Ammon's horn (tissue), 1 donor: ENCODE measurements around the gene SCN2B.
"Not testable (repeated sequence)": the region's sequence is repeated elsewhere in the genome, so short reads cannot be mapped to it uniquely, and the experiment has no call there.

Experiments used
- DNase-seq: peaks from one replicate; pipeline ENCODE4 v3.0.0-alpha.2; 2016; ENCODE audit warnings: low spot score

Gene SCN2B

DNA sequence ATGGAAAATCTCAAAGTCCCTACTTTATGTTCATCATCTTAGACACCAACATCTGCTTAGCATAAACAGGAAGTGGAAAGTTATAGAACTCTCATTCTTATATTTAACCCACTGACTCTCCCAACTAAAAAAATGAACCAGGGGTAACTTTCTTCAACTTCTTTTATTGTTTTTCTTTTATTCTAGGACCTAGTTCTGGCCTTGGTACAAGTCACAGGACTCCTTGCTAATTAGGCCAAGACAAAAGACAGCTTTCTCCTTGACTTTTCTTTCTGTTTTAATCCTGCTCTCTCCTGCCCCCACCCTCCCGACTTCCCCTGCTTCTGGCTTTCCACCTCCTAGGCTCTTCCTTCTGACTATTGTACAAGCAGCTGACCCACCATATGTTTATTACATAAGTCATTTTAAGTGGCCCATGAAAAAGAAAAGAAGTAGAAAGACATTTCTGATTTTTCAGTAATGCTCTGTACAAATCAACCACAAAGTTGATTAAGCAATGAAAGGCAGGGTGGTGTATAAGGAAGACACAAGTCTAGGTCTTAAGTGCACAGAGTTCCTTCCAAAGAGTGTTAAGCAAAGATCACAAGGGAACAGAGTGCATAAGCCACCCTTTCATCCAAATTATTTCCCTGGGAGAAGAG is 30.1 kb upstream of the SCN2B start:
- no peak for DNase-seq

- DNase-seq = no peak
Measured at GRCh38 chr11:118205606-118206378, 29.4 kb upstream of the SCN2B start.

DNA sequence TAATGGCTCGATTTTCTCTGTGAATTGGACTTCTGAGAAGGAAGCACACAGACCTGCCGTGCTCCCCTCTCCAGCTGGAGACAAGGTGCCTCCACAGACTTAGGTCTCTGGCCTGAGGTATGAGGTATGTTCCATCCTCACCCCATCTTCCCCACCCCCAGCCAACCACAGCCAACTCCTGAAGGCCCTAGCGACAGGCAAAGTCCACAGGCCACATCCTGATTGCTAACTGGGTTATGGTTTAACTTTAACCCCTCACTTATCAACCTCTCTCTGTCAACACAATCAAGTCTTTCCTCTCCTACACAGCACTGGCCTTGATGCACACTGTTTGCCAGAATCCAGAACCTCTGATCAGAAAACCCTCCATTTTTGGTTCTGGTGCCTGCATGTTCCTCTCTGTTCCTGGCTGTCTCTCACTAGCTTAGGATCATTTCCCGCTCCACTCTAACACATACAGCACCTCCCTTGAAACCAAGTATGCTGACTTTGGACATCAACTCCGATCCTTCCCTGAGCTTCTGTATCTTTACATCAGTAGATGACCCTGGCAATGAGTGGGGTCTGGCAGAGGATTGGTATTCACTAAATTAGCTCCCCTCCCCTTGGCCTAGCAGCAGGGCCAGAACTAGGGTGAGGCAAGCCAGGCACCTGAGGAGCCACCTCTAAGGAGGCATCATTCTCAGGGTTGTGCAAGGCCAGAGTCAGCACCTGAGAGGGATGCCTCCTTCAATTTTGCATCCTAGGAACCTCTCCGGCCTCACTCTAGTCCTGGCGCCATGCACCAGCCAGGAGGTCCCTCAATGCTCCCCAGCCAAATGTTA is 26.4 kb upstream of the SCN2B start:
- DNase-seq = no peak

GRCh38 chr11:118201966-118202365 is 25.5 kb upstream of the SCN2B start:
- DNase-seq = no peak

DNA sequence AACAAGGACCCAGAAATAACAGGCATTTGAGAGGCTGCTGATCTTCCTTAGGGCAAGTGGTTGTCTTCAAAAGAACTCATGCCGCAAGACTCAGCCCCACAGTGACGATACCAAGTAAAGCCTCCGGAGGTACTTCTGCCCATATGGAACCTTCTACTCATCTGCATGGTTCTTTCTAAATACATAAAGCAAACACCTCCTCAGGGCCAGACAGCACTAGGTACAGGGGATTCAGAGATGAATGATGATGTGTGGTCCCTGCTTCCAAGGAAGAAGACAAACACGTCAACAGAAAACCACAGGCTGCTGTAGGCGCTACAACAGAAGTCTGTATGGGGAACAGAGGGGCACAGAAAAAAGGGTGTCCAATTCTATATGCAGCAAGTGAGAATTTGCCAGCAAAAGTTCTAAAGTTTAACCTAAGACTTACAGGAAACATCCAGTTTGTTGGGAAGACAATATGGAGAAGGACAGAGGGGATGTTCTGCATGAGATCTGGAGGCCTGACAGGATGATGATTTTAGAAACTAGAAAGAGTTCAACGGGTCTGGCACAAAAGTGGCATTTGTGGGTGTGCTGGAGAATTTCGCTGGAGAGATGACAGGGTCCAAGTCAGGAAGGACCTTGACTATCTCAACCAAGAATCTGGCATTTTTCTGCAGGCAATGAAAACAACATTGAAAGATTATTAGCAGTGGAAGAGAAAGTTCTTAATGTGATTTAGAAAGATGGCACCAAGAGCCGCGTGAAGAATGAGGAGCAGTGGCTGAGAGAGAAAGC is 24.7 kb upstream of the SCN2B start:
- DNase-seq = no peak

GRCh38 chr11:118200497-118200896 is 24.1 kb upstream of the SCN2B start:
- no peak for DNase-seq

GRCh38 chr11:118199135-118199534 is 22.7 kb upstream of the SCN2B start:
- no peak for DNase-seq

DNA sequence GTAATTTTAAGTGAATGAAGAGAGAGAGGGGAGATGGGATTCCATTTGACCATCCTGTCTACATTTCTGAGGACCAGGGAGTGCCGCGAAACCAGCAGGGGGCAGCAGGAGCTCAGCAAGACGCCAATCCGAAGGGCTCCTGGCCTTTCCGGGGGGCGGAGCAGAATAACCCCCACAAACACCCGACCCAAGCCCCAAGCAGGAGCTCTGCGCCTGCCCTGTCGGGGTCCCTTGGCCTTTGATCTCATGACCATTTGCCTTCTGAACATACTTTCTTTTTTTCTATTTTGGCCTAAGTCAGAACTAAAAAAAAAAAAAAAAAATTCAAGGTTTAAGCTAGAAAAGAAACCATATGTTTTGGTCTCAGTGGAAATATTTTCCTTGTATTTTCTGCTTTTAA is 21.9 kb upstream of the SCN2B start:
- DNase-seq = peak; percentile 88

GRCh38 chr11:118194835-118195627 is 18.6 kb upstream of the SCN2B start:
- DNase-seq = peak; percentile 90

- DNase-seq = no peak
Measured at GRCh38 chr11:118193910-118194566, 17.6 kb upstream of the SCN2B start.

- DNase-seq = not testable (repeated sequence)
Measured at GRCh38 chr11:118192817-118193216, 16.4 kb upstream of the SCN2B start.

DNA sequence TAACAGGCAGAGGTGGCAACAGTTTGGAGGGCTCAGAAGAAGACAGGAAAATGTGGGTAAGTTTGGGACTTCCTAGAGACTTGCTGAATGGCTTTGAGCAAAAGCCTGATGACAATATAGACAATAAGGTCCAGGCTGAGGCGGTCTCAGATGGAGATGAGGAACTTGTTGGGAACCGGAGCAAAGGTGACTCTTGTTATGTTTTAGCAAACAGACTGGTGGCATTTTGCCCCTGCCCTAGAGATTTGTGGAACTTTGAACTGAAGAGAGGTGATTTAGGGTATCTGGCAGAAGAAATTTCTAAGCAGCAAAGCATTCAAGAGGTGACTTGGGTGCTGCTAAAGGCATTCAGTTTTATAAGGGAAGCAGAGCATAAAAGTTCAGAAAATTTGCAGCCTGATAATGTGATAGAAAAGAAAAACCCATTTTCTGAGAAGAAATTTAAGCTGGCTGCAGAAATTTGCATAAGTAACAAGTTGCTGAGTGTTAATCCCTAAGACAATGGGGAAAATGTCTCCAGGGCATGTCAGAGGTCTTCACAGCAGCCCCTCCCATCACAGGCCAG is 14.6 kb upstream of the SCN2B start:
- DNase-seq = not testable (repeated sequence)

DNA sequence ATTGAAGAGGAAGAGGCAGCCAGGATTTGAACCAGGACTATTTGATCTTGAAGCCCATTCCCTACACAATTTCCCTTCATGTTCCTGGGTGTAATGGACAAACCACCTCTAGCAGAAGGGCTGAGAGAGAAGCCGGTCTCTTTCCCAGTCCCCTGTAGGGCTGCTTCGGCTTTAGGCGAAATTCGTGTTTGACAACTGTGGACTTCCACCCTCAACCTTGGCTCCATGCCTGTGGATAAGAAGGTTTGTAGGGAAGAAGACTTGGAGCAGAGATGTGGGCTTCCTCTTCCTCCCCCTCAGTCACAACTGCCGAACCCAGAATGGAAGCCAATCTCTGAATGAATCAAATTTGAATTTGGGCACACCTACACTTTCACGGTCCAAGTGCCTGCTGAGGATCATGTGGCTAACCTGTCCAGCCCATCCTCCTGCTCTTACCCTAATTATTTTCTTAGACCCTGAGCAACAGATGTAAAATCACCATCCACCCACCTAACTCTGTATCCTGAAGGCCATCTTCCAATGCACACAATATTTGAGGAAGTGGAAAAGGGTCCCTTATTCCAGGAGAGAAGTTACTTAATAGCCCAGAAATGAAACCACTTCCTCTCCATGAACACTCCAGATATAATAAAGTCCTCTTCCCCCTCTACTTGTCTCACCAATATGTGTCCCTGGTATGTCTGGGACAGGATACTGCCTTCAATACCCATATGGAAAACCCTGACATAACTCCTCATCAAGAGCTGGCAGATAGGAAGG is 10.1 kb upstream of the SCN2B start:
- no peak for DNase-seq

DNA sequence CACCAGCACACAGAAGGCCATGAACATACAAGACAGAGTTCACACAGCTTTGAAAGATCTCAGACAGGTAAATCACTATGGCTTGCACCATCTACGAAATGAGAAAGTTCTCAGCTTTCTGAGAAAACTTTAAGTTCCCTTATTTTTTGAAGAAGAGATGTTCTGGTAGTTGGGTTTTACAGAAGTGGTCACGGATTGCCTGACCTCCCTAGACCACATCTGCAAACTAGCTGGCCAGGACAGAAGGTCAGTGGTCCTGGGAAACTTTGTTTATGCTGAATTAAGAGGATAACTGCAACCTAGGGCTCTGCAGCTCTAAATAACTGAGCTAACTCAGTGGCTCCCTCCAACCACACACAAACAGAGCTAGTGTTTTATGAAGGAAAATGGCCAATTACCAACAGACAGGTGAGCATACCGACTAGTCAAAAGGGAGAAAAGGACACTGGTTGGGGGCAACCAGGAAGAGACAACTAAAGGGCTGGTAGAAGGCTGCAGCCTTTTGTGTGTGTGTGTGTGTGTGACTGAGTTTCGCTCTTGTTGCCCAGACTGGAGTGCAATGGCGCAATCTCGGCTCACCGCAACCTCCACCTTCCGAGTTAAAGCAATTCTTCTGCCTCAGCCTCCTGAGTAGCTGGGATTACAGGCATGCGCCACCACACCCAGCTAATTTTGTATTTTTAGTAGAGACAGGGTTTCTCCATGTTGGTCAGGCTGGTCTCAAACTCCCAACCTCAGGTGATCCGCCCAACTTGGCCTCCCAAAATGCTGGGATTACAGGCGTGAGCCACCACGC is 8.5 kb upstream of the SCN2B start:
- peak; percentile 53 for DNase-seq

- not testable (repeated sequence) for DNase-seq
Measured at GRCh38 chr11:118183691-118184090, 7.3 kb upstream of the SCN2B start.

- DNase-seq = peak; percentile 96
Measured at GRCh38 chr11:118180300-118180703, 3.9 kb upstream of the SCN2B start.

GRCh38 chr11:118176778-118177134 is 317 bp upstream of the SCN2B start:
- DNase-seq = no peak
